Memory B cell (primary cell): ENCODE results near the gene TAF1.
"Not testable (repeated sequence)": the region's sequence is repeated elsewhere in the genome, so short reads cannot be mapped to it uniquely, and the experiment has no call there.

Source experiments
- ATAC-seq: fragments of 150-1000 bp; cut with Tn5 transposase; 2 replicates; pipeline ENCODE4 v1.10.0; 2021; ENCODE audit warnings: low read depth, mild to moderate bottlenecking, moderate library complexity
- DNase-seq, 2 donors: peaks; one replicate each; pipeline ENCODE4 v3.0.0; 2022; ENCODE audit warnings: low spot score in 2 of 2
- H3K27ac Mint-ChIP-seq: one replicate; pipeline ENCODE4 v1.8.0; 2022; ENCODE audit warnings: mild to moderate bottlenecking, moderate library complexity, mixed read lengths
- H3K27me3 Mint-ChIP-seq: one replicate; pipeline ENCODE4 v1.8.0; 2022; ENCODE audit warnings: mixed read lengths
- H3K36me3 Mint-ChIP-seq: one replicate; pipeline ENCODE4 v1.8.0; 2022; ENCODE audit warnings: mild to moderate bottlenecking, mixed read lengths
- H3K4me1 Mint-ChIP-seq: one replicate; pipeline ENCODE4 v1.8.0; 2022; ENCODE audit warnings: mixed read lengths
- H3K4me3 Mint-ChIP-seq: one replicate; pipeline ENCODE4 v1.8.0; 2022; ENCODE audit warnings: mild to moderate bottlenecking, moderate library complexity, mixed read lengths
- H3K9me3 Mint-ChIP-seq: one replicate; pipeline ENCODE4 v1.8.0; 2022; ENCODE audit warnings: mixed read lengths

The TAF1 gene, protein sequence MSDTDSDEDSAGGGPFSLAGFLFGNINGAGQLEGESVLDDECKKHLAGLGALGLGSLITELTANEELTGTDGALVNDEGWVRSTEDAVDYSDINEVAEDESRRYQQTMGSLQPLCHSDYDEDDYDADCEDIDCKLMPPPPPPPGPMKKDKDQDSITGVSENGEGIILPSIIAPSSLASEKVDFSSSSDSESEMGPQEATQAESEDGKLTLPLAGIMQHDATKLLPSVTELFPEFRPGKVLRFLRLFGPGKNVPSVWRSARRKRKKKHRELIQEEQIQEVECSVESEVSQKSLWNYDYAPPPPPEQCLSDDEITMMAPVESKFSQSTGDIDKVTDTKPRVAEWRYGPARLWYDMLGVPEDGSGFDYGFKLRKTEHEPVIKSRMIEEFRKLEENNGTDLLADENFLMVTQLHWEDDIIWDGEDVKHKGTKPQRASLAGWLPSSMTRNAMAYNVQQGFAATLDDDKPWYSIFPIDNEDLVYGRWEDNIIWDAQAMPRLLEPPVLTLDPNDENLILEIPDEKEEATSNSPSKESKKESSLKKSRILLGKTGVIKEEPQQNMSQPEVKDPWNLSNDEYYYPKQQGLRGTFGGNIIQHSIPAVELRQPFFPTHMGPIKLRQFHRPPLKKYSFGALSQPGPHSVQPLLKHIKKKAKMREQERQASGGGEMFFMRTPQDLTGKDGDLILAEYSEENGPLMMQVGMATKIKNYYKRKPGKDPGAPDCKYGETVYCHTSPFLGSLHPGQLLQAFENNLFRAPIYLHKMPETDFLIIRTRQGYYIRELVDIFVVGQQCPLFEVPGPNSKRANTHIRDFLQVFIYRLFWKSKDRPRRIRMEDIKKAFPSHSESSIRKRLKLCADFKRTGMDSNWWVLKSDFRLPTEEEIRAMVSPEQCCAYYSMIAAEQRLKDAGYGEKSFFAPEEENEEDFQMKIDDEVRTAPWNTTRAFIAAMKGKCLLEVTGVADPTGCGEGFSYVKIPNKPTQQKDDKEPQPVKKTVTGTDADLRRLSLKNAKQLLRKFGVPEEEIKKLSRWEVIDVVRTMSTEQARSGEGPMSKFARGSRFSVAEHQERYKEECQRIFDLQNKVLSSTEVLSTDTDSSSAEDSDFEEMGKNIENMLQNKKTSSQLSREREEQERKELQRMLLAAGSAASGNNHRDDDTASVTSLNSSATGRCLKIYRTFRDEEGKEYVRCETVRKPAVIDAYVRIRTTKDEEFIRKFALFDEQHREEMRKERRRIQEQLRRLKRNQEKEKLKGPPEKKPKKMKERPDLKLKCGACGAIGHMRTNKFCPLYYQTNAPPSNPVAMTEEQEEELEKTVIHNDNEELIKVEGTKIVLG (N-terminal part only)

DNA sequence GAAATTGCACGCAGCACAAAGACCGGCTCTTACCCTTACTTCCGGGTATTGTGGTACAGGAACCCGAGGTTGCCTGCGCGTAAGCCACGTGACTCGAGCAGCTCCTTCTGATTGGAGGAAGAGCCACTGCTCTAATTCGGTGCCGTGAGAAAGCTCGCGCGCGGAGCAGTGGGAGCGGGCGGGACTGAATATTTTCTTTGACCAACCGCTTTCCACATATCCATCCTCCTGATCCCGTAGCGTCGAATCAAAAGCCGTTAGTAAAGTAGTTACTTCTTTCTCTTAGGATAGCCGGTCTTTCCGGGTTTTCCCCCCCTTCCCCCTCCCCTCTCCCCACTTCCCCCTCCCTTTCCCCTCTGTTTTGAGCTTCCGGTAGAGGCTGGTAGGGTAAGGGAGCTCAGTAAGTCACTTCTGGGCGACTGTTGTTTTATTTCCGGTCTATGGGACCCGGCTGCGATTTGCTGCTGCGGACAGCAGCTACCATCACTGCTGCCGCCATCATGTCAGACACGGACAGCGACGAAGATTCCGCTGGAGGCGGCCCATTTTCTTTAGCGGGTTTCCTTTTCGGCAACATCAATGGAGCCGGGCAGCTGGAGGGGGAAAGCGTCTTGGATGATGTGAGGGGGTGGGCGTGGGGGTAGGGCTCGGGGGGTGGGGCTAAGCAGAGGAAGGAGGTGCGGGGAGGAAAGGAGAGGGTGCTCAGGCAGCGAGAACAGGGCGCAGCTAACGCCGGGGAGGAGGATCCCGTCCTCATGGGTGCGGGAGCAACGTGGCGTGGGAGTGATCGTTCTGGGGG is at the start of gene TAF1:
TAF1 (plus strand) TSS at position 483 of the 799 bp plus-strand sequence; CDS start at position 501, 18 bp downstream.
- Mint-ChIP-seq H3K9me3 (no peaks in the 10 kb centered on the region), H3K36me3 (peaks cover 3% of the 10 kb centered on the region), H3K4me3 (peak within 1 kb of the TSS; percentile 99), H3K27me3 (no peaks in the 10 kb centered on the region), H3K4me1 (peaks cover 16% of the 10 kb centered on the region), H3K27ac (peak within 1 kb of the TSS; percentile 98)
- peak; percentile 69 to 80 for DNase-seq
- ATAC-seq, result peak; percentile 85

DNA sequence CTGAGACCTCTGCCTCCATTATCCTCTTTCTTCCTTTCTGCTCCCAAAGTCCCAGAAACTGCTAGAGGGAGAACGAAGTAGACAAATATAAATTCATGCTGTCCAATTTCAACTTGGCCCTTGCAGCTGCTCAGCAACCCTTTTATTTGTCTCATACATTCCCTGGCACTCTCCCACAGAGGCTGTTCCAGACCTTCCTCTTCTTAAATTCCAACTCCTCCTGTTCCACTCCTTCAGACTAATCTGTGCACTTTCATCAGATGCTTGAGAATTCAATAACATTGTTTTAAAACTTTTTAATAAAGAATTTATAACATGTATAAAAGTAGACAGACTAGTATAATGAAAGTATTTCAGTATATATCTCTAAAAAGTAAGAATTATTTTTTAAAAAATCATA is 49.2 kb upstream of the TAF1 start:
- not testable (repeated sequence) for H3K27me3 Mint-ChIP-seq, DNase-seq, H3K4me3 Mint-ChIP-seq, H3K4me1 Mint-ChIP-seq, ATAC-seq, H3K36me3 Mint-ChIP-seq, H3K27ac Mint-ChIP-seq, H3K9me3 Mint-ChIP-seq

DNA sequence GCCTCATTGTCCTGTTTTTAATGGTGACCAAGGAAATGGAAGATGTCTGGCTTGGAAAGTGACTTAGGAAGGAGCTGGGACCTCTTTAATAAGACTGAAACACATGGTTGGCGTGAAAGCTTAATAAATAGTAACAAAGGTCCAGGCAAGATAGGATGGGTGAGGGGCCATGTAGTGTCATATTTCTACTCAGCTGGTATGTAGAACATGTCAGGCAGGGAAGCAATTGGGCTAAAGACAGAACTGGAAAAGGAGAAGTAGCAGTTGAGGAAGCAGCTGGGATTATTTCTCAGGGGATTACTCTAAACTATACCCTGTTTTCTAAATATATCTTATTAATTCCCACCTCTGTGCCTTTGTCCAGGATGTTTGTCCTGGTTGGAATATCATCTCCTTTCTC is 46.0 kb upstream of the TAF1 start:
- H3K27me3 Mint-ChIP-seq, result no peaks in the 10 kb centered on the region
- peaks cover 4% of the 10 kb centered on the region for H3K36me3 Mint-ChIP-seq
- H3K4me3 Mint-ChIP-seq, result no peak overlapping the region
- no peak overlapping the region for H3K27ac Mint-ChIP-seq
- DNase-seq (no peak), ATAC-seq (no peak)
- H3K4me1 Mint-ChIP-seq, result peaks cover 1% of the 10 kb centered on the region
- H3K9me3 Mint-ChIP-seq, result no peaks in the 10 kb centered on the region

DNA sequence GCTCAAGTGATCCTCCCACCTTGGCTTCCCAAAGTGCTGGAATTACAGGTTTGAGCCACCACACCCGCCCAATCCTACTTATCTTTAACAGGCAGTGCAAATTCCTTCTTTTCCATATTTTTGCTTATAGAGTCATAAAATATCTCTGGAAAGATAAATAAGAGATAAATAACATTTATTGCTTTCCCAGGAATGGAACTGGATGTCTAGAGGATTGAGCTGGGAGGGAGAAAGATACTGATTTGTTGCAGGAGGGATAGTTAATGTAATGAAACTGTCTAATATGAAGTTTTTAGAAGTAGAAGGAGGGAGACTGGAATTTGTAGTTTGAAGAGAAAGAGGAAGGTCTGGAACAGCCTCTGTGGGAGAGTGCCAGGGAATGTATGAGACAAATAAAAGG is 44.4 kb upstream of the TAF1 start:
- Mint-ChIP-seq H3K36me3 (peaks cover 4% of the 10 kb centered on the region), H3K9me3 (peaks cover 2% of the 10 kb centered on the region), H3K4me1 (no peaks in the 10 kb centered on the region), H3K4me3 (no peak overlapping the region), H3K27me3 (no peaks in the 10 kb centered on the region), H3K27ac (no peak overlapping the region)
- no peak for DNase-seq
- ATAC-seq, result no peak

DNA sequence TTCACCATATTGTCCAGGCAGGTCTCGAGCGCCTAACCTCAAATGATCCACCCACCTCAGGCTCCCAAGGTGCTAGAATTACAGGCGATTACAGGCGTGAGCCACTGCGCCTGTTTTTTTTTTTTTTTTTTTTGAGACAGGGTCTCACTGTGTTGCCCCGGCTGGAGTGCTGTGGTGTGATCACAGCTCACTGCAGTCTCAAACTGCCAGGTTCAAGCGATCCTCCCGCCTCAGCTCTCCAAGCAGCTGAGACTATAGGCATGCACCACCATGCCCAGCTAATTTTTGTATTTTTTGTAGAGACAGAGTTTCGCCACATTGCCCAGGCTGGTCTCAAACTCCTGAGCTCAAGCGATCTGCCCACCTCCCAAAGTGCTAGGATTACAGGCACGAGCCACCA is 41.7 kb upstream of the TAF1 start:
- H3K36me3 Mint-ChIP-seq, H3K27me3 Mint-ChIP-seq, H3K27ac Mint-ChIP-seq, H3K4me3 Mint-ChIP-seq, ATAC-seq, H3K4me1 Mint-ChIP-seq, DNase-seq, H3K9me3 Mint-ChIP-seq: not testable (repeated sequence)

DNA sequence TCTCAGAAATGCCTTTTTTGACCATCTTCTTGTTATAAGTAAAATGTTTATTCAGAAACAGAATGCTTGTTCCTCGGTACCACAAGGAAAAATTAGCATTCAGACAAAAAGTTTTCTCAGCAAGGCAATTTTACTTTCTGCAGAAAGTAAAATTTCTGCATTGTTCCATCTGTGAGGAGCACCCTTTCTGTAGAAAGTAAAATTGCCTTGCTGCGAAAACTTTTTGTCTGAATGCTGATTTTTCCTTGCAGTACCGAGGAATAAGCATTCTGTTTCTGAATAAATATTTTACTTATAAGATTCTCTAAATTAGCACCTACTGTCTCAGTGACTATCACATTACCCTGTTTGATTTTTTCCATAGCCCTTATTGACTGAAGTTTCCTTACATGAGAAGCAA is 39.8 kb upstream of the TAF1 start:
- no peaks in the 10 kb centered on the region for H3K4me1 Mint-ChIP-seq
- peaks cover 9% of the 10 kb centered on the region for H3K36me3 Mint-ChIP-seq
- DNase-seq (no peak), ATAC-seq (no peak)
- H3K27ac Mint-ChIP-seq, result no peak overlapping the region
- H3K27me3 Mint-ChIP-seq, result no peaks in the 10 kb centered on the region
- no peak overlapping the region for H3K4me3 Mint-ChIP-seq
- peaks cover 5% of the 10 kb centered on the region for H3K9me3 Mint-ChIP-seq

DNA sequence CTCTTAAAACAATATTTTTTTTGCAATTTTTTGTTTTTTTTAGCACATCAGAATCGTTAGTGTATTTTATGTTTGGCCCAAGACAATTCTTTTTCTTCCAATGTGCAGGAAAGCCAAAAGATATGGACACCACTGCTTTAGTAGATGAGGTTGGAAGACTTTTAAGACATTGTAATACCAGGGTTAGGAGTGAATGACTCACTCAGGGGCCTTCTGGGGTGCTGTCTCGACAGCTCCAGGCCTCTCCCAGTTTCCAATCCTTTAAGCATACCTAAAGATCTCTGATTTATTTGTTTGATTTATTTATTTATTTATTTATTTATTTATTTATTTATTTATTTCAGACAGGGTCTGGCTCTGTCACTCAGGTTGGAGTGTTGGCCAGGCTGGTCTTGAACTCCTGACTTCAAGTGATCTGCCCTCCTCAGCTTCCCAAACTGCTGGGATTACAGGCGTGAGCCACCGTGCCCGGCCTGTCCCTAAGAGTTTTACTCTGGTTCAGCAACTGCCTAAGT is 16.9 kb upstream of the TAF1 start:
- not testable (repeated sequence) for H3K4me3 Mint-ChIP-seq, ATAC-seq

DNA sequence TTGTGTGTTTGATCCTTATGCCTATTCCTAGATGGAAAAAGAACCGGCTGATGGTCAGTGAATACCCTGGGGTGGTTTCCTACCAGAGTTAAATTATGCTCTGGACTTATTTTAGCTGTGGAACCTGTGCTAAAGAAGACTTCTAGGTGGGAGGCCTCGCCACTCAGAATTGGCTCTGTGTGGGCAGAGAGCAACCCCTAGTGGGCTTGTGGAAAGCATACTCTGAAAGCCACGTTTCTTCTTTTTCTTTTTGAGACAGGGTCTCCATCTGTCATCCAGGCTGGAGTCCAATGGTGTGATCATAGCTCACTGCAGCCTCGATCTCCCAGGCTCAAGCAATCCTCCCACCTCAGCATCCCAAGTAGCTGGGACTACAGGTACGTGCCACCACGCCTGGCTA is 16.3 kb upstream of the TAF1 start:
- H3K9me3 Mint-ChIP-seq, H3K27ac Mint-ChIP-seq, H3K4me1 Mint-ChIP-seq, H3K4me3 Mint-ChIP-seq, H3K36me3 Mint-ChIP-seq, H3K27me3 Mint-ChIP-seq, DNase-seq, ATAC-seq: not testable (repeated sequence)

More for the DNA sequence above, 16.9 kb upstream of the TAF1 start:
- not testable (repeated sequence) for H3K4me1 Mint-ChIP-seq, DNase-seq, H3K9me3 Mint-ChIP-seq, H3K27me3 Mint-ChIP-seq, H3K27ac Mint-ChIP-seq, H3K36me3 Mint-ChIP-seq

DNA sequence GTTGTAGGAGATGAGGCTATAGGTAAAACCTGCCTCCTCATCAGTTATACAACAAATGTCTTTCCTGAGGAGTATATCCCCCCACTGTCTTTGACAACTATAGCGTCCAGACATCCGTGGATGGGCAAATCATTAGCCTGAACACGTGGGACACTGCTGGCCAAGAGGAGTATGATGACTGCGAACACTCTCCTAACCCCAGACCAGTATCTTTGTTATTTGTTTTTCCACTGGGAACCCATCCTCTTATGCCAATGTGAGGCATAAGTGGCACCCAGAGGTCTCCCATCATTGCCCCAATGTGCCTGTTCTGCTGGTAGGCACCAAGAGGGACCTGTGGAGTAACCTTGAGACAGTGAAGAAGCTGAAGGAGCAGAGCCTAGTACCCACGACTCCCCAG is 13.7 kb upstream of the TAF1 start:
- H3K27me3 Mint-ChIP-seq, H3K4me1 Mint-ChIP-seq, ATAC-seq, H3K9me3 Mint-ChIP-seq, H3K27ac Mint-ChIP-seq, H3K4me3 Mint-ChIP-seq, DNase-seq, H3K36me3 Mint-ChIP-seq: not testable (repeated sequence)

DNA sequence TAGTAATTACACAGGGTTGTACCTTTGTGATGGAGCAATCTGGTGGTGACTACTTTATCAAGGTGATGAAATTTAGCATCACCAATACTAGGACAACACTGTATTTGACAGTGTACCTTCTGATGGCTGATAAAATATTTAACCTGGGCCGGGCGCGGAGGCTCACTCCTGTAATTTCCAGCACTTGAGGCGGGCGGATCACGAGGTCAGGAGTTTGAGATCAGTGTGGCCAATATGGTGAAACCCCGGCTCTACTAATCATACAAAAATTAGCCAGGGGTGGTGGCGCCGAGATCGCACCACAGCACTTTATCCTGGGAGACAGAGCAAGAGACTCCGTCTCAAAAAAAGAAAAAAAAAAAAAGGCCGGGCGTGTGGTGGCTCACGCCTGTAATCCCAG is 1.9 kb upstream of the TAF1 start:
- Mint-ChIP-seq H3K9me3 (no peaks in the 10 kb centered on the region), H3K4me1 (peaks cover 13% of the 10 kb centered on the region), H3K36me3 (no peaks in the 10 kb centered on the region), H3K4me3 (peak overlapping the region; percentile 34), H3K27me3 (no peaks in the 10 kb centered on the region), H3K27ac (no peak overlapping the region)
- ATAC-seq (no peak), DNase-seq (no peak)

DNA sequence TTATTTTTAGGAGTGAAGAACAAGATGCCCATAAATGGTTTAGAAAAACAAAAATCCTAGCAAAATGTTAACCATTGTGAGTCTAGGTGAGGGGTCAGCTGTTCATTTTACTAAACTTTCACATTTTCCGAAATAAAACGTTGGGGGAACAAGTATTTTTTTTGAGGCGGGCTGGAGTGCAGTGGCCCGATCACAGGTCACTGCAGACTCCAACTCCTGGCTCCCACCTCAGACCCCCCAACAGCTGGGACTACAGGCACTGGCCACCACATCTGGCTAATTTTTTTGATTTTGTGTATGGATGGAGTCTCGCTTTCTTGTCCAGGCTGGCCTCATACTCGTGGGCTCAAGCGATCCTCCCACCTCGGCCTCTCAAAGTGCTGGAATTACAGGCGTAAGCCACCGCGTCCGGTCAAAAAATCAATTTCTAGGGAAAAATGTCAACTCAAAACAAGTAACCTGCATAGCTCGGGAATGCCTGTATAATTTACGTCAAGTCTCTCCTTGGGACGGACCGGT is 742 bp upstream of the TAF1 start:
- no peaks in the 10 kb centered on the region for H3K9me3 Mint-ChIP-seq
- H3K36me3 Mint-ChIP-seq, result no peaks in the 10 kb centered on the region
- H3K4me3 Mint-ChIP-seq, result peak overlapping the region; percentile 99
- ATAC-seq (no peak), DNase-seq (no peak)
- peaks cover 13% of the 10 kb centered on the region for H3K4me1 Mint-ChIP-seq
- H3K27me3 Mint-ChIP-seq, result no peaks in the 10 kb centered on the region
- H3K27ac Mint-ChIP-seq, result peak overlapping the region; percentile 98

DNA sequence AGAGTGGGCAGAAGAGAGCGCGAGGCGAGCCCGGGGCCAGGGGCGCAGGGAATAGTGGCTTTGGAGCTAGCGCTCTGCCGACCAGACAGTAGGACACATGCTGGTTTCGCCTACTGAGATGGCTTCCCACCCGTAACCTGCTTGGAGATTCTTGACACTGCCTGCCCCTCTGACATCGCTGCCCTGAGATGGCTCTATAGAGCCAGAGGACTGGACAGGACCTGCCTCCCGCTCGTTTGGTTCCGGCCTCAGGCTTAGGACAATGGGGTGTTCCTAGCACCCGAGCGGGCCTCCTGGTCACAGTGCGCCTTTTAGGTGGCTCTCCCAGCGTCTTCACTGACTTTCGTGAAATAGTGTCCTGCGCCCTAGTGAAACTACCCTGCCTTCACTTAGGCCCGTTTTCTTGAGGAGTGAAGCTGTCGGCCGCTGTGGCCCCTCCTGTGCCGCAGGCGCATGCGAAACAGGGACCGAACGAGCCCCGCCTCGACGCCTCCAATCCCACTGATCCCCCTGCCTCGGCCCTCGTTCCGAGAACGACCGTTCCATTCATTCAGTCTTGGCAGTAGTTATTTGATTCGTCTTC is 608 bp downstream of the TAF1 start:
- no peaks in the 10 kb centered on the region for H3K27me3 Mint-ChIP-seq
- ATAC-seq (no peak), DNase-seq (peak in 1 of 2 donors; percentile 6)
- H3K27ac Mint-ChIP-seq, result peak overlapping the region; percentile 98
- no peaks in the 10 kb centered on the region for H3K9me3 Mint-ChIP-seq
- H3K4me1 Mint-ChIP-seq, result peaks cover 20% of the 10 kb centered on the region
- peak overlapping the region; percentile 99 for H3K4me3 Mint-ChIP-seq
- peaks cover 5% of the 10 kb centered on the region for H3K36me3 Mint-ChIP-seq
